ENCODE results near the gene PPP2R2C.

PPP2R2C gene

DNA sequence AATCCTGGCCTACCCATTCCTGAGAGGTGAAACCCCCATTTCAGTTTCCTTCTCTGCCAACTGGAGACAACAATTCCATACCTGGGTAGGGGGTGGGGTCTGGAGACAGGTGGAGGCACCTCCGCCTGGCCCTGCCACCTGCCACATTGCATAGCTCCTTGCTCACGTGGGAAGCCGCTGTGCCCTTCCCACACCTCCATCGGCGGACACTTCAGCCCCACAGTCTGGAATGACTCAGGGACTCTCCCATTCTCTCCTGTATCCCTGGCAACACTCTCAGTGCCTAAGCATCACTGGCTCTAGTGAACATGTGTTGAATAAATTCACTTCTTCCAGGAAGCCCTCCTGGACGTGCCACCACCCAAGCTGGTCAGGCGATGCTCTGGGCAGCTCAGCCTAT lies 21.7 kb downstream of the PPP2R2C start:
- Histone ChIP-seq H3K9ac (ENCODE audit: low read length) (no peak overlapping the region), H4K8ac (ENCODE audit: low read length) (no peak overlapping the region), H3K4me3 (ENCODE audit: insufficient read depth in 1 of 2, low read depth in 1 of 2, low read length in 2 of 2) (no peak overlapping the region), H3K79me1 (replicated peaks; ENCODE audit: low read length, poor library complexity, severe bottlenecking) (no peaks in the 10 kb centered on the region), H2BK12ac (ENCODE audit: low read length in 2 of 2) (no peak overlapping the region), H3K9me3 (ENCODE audit: control insufficient read depth, low read length) (no peaks in the 10 kb centered on the region), H3K27me3 (ENCODE audit: control insufficient read depth in 1 of 2, insufficient read depth in 1 of 2, low read length in 2 of 2) (peaks cover 0 to 75% of the 10 kb centered on the region in 2 experiments), H2AFZ (ENCODE audit: low read depth, low read length) (no peak overlapping the region), H4K91ac (ENCODE audit: low read length) (no peak overlapping the region), H3K14ac (ENCODE audit: low read length in 2 of 2) (no peak overlapping the region), H3K4me2 (ENCODE audit: low read length, poor library complexity, severe bottlenecking) (no peak overlapping the region), H2BK5ac (ENCODE audit: low read depth, low read length, poor library complexity, severe bottlenecking) (no peak overlapping the region), H3K18ac (ENCODE audit: low read depth in 1 of 2, low read length in 2 of 2) (no peak overlapping the region), H3K4me1 (ENCODE audit: control insufficient read depth, insufficient read depth, low read depth, low read length) (peaks cover 2% of the 10 kb centered on the region), H2BK120ac (ENCODE audit: low read depth, low read length) (no peak overlapping the region), H3K23ac (ENCODE audit: low read length in 2 of 2) (no peak overlapping the region), H2AK5ac (ENCODE audit: low read length, severe bottlenecking) (no peak overlapping the region), H2BK15ac (ENCODE audit: low read depth, poor library complexity, severe bottlenecking) (no peak overlapping the region), H3K4ac (ENCODE audit: low read depth in 1 of 2, low read length in 2 of 2) (no peak overlapping the region), H3K27ac (ENCODE audit: low read length, poor library complexity, severe bottlenecking) (no peak overlapping the region), H3K36me3 (ENCODE audit: control insufficient read depth in 1 of 2, insufficient read depth in 2 of 2, low read depth in 1 of 2, low read length in 2 of 2) (no peaks in the 10 kb centered on the region)
- WGBS, result 89% methylated on average over 7 of the region's 7 CpGs
- DNase-seq, result no peak

DNA sequence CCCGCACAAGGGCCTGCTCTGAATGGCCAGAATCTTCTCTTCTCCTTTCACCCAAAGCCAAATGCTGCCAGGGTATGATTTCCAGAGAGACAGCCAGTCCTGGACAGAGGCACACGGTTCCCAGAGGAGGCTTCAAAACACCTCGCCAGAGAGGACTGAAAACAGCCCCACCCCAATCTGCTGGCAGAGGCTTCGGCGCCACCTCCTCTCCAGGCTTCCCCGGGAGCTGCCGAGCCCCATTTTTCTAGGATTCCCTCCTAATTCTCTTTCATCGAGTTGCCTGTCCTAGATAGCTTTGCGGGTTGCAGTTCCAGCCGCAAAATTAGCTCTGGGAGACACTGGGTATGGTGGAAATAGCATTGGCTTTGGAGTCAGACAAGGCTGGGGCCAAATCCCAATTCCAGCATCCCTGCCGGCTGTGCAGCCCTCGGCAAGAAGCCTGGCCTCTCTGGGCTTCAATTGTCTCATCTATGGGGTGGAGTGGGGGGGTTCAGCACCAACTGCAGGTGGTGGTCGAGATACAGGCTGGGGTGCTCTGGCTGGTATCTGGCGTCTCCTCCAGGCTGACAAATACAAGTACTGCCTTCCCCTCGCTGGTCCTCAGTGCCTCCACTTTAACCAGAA lies 22.6 kb downstream of the PPP2R2C start:
- Histone ChIP-seq H3K4me2 (ENCODE audit: low read length, poor library complexity, severe bottlenecking) (no peak overlapping the region), H4K8ac (ENCODE audit: low read length) (no peak overlapping the region), H3K27me3 (ENCODE audit: control insufficient read depth in 1 of 2, insufficient read depth in 1 of 2, low read length in 2 of 2) (peaks cover 0 to 73% of the 10 kb centered on the region in 2 experiments), H2BK15ac (ENCODE audit: low read depth, poor library complexity, severe bottlenecking) (no peak overlapping the region), H3K18ac (ENCODE audit: low read depth in 1 of 2, low read length in 2 of 2) (no peak overlapping the region), H3K4me3 (ENCODE audit: insufficient read depth in 1 of 2, low read depth in 1 of 2, low read length in 2 of 2) (no peak overlapping the region), H2BK5ac (ENCODE audit: low read depth, low read length, poor library complexity, severe bottlenecking) (no peak overlapping the region), H3K23ac (ENCODE audit: low read length in 2 of 2) (no peak overlapping the region), H3K4ac (ENCODE audit: low read depth in 1 of 2, low read length in 2 of 2) (no peak overlapping the region), H3K9me3 (ENCODE audit: control insufficient read depth, low read length) (no peaks in the 10 kb centered on the region), H2AK5ac (ENCODE audit: low read length, severe bottlenecking) (no peak overlapping the region), H2BK120ac (ENCODE audit: low read depth, low read length) (no peak overlapping the region), H3K27ac (ENCODE audit: low read length, poor library complexity, severe bottlenecking) (no peak overlapping the region), H3K9ac (ENCODE audit: low read length) (no peak overlapping the region), H3K79me1 (replicated peaks; ENCODE audit: low read length, poor library complexity, severe bottlenecking) (no peaks in the 10 kb centered on the region), H2AFZ (ENCODE audit: low read depth, low read length) (no peak overlapping the region), H3K36me3 (ENCODE audit: control insufficient read depth in 1 of 2, insufficient read depth in 2 of 2, low read depth in 1 of 2, low read length in 2 of 2) (no peaks in the 10 kb centered on the region), H3K4me1 (ENCODE audit: control insufficient read depth, insufficient read depth, low read depth, low read length) (no peaks in the 10 kb centered on the region), H4K91ac (ENCODE audit: low read length) (no peak overlapping the region), H3K14ac (ENCODE audit: low read length in 2 of 2) (no peak overlapping the region), H2BK12ac (ENCODE audit: low read length in 2 of 2) (no peak overlapping the region)
- no peak for DNase-seq
- WGBS, result 75% methylated on average over 15 of the region's 15 CpGs

DNA sequence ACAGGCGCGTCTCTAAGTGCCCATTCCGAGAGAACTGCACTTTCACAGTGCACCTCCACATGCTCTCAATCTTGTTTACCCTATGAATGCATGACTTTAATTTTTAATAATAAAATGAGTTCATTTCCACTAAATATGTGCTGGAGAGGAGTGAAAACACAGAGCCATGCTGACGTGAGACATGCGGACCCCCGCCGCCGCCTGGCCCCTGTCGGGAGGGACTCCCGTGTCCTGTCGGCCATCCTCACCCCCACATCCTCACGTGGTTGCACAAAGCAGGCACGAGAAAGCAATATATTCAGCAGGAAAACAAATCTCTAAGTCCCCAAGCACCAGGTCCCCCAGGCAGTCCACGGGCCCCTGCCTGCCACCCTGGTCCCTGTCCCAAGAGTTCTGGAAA lies 23.1 kb downstream of the PPP2R2C start:
- H3K9me3 ChIP-seq (ENCODE audit: control insufficient read depth, low read length), result no peaks in the 10 kb centered on the region
- no peak overlapping the region for H2BK15ac ChIP-seq (ENCODE audit: low read depth, poor library complexity, severe bottlenecking)
- no peak overlapping the region for H4K91ac ChIP-seq (ENCODE audit: low read length)
- H3K23ac ChIP-seq (ENCODE audit: low read length in 2 of 2), result no peak overlapping the region
- no peak overlapping the region for H3K9ac ChIP-seq (ENCODE audit: low read length)
- DNase-seq, result no peak
- peaks cover 0 to 73% of the 10 kb centered on the region in 2 experiments for H3K27me3 ChIP-seq (ENCODE audit: control insufficient read depth in 1 of 2, insufficient read depth in 1 of 2, low read length in 2 of 2)
- H3K79me1 ChIP-seq (replicated peaks; ENCODE audit: low read length, poor library complexity, severe bottlenecking), result no peaks in the 10 kb centered on the region
- H2BK12ac ChIP-seq (ENCODE audit: low read length in 2 of 2), result no peak overlapping the region
- H2AFZ ChIP-seq (ENCODE audit: low read depth, low read length), result no peak overlapping the region
- no peak overlapping the region for H3K18ac ChIP-seq (ENCODE audit: low read depth in 1 of 2, low read length in 2 of 2)
- WGBS, result 90% methylated on average over 14 of the region's 14 CpGs
- no peak overlapping the region for H2BK120ac ChIP-seq (ENCODE audit: low read depth, low read length)
- no peak overlapping the region for H3K4me2 ChIP-seq (ENCODE audit: low read length, poor library complexity, severe bottlenecking)
- no peaks in the 10 kb centered on the region for H3K36me3 ChIP-seq (ENCODE audit: control insufficient read depth in 1 of 2, insufficient read depth in 2 of 2, low read depth in 1 of 2, low read length in 2 of 2)
- no peak overlapping the region for H3K4me3 ChIP-seq (ENCODE audit: insufficient read depth in 1 of 2, low read depth in 1 of 2, low read length in 2 of 2)
- H3K4me1 ChIP-seq (ENCODE audit: control insufficient read depth, insufficient read depth, low read depth, low read length), result no peaks in the 10 kb centered on the region
- no peak overlapping the region for H3K27ac ChIP-seq (ENCODE audit: low read length, poor library complexity, severe bottlenecking)
- no peak overlapping the region for H2AK5ac ChIP-seq (ENCODE audit: low read length, severe bottlenecking)
- H3K4ac ChIP-seq (ENCODE audit: low read depth in 1 of 2, low read length in 2 of 2), result no peak overlapping the region
- no peak overlapping the region for H2BK5ac ChIP-seq (ENCODE audit: low read depth, low read length, poor library complexity, severe bottlenecking)
- H4K8ac ChIP-seq (ENCODE audit: low read length), result no peak overlapping the region
- H3K14ac ChIP-seq (ENCODE audit: low read length in 2 of 2), result no peak overlapping the region

DNA sequence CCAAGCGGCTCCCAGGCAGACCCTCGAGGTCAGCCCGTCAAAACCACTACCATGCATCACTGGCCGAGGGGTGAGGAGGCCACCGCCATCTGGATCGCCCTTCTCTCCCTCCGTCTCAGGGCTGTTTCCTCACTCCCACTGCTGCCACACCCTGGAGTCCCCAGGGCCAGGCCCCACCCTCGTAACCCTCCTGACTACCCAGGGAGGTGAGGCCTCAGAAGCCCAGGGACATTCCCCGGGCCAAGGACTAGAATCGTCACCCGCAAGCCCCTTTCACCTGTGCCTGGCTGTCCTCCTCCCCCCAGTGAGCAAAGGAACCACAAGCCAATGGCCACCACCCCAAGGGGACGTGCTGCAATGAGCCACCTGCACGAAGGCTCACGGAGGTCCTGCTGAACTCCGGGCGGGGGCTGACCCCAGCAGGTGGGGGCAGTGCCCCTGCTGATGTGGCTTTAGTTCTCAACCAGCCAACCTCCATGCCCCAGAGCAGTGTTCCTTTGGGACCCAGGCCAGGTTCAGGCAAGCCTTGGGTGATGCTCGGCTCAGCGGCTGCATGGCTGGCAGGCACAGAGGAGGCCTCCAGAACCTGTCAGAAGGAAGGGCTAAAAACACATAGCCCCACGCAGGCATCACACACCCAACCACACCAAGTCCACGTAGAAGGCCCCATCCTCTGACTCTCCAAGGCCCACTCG lies 23.8 kb downstream of the PPP2R2C start:
- H3K9ac ChIP-seq (ENCODE audit: low read length), result no peak overlapping the region
- WGBS, result 85% methylated on average over 21 of the region's 21 CpGs
- H3K4me1 ChIP-seq (ENCODE audit: control insufficient read depth, insufficient read depth, low read depth, low read length), result no peaks in the 10 kb centered on the region
- H3K79me1 ChIP-seq (replicated peaks; ENCODE audit: low read length, poor library complexity, severe bottlenecking), result no peaks in the 10 kb centered on the region
- no peak overlapping the region for H2BK12ac ChIP-seq (ENCODE audit: low read length in 2 of 2)
- H3K27ac ChIP-seq (ENCODE audit: low read length, poor library complexity, severe bottlenecking), result no peak overlapping the region
- peaks cover 0 to 71% of the 10 kb centered on the region in 2 experiments for H3K27me3 ChIP-seq (ENCODE audit: control insufficient read depth in 1 of 2, insufficient read depth in 1 of 2, low read length in 2 of 2)
- no peak overlapping the region for H4K91ac ChIP-seq (ENCODE audit: low read length)
- H3K4me3 ChIP-seq (ENCODE audit: insufficient read depth in 1 of 2, low read depth in 1 of 2, low read length in 2 of 2), result no peak overlapping the region
- H2BK15ac ChIP-seq (ENCODE audit: low read depth, poor library complexity, severe bottlenecking), result no peak overlapping the region
- no peak overlapping the region for H3K23ac ChIP-seq (ENCODE audit: low read length in 2 of 2)
- no peak overlapping the region for H3K4ac ChIP-seq (ENCODE audit: low read depth in 1 of 2, low read length in 2 of 2)
- H3K14ac ChIP-seq (ENCODE audit: low read length in 2 of 2), result no peak overlapping the region
- H3K9me3 ChIP-seq (ENCODE audit: control insufficient read depth, low read length), result no peaks in the 10 kb centered on the region
- no peak overlapping the region for H2AFZ ChIP-seq (ENCODE audit: low read depth, low read length)
- no peak overlapping the region for H2BK120ac ChIP-seq (ENCODE audit: low read depth, low read length)
- H2AK5ac ChIP-seq (ENCODE audit: low read length, severe bottlenecking), result no peak overlapping the region
- H3K4me2 ChIP-seq (ENCODE audit: low read length, poor library complexity, severe bottlenecking), result no peak overlapping the region
- no peak overlapping the region for H4K8ac ChIP-seq (ENCODE audit: low read length)
- DNase-seq, result no peak
- H3K36me3 ChIP-seq (ENCODE audit: control insufficient read depth in 1 of 2, insufficient read depth in 2 of 2, low read depth in 1 of 2, low read length in 2 of 2), result no peaks in the 10 kb centered on the region
- no peak overlapping the region for H2BK5ac ChIP-seq (ENCODE audit: low read depth, low read length, poor library complexity, severe bottlenecking)
- H3K18ac ChIP-seq (ENCODE audit: low read depth in 1 of 2, low read length in 2 of 2), result no peak overlapping the region
